HG02759 (cell line): ENCODE data around the gene RGS17.
A peak's percentile ranks its signal among the peaks of the same experiment; 100 is the strongest.
"Not testable (repeated sequence)": the region's sequence is repeated elsewhere in the genome, so short reads cannot be mapped to it uniquely, and the experiment has no call there.

ENCODE experiments used
- ATAC-seq: cut with Tn5 transposase; IDR thresholded peaks from one replicate; pipeline ENCODE4 v1.9.1; 2021; ENCODE audit warnings: mild to moderate bottlenecking, moderate library complexity; ENCODE audit not compliant: unreplicated experiment

RGS17 gene

GRCh38 chr6:152993847-152994246, 137.2 kb downstream of the RGS17 start:
- no peak for ATAC-seq

- ATAC-seq: no peak
Observed at GRCh38 chr6:152993431-152993830, 137.7 kb downstream of the RGS17 start.

- no peak for ATAC-seq
Observed at GRCh38 chr6:152986978-152987377, 144.1 kb downstream of the RGS17 start.

- ATAC-seq: not testable (repeated sequence)
Observed at GRCh38 chr6:152985300-152985699, 145.8 kb downstream of the RGS17 start.

- ATAC-seq: peak; percentile 22
Observed at GRCh38 chr6:152984513-152984872, 146.6 kb downstream of the RGS17 start.

GRCh38 chr6:152983637-152984512, 147.2 kb downstream of the RGS17 start:
- ATAC-seq: peak; percentile 17

- ATAC-seq: peak; percentile 83
Observed at GRCh38 chr6:152982904-152983636, 148.0 kb downstream of the RGS17 start, which contains the start of gene FBXO5. Gene FBXO5, minus strand, starts transcription at chr6:152983041. Its CDS starts 82 bp downstream, at chr6:152982959.

GRCh38 chr6:152981989-152982903, 148.8 kb downstream of the RGS17 start:
- peak; percentile 1 for ATAC-seq

- ATAC-seq: no peak
Observed at GRCh38 chr6:152981219-152981618, 149.9 kb downstream of the RGS17 start.

GRCh38 chr6:152980656-152981055, 150.4 kb downstream of the RGS17 start:
- ATAC-seq: no peak

- ATAC-seq: no peak
Observed at GRCh38 chr6:152979116-152979515, 152.0 kb downstream of the RGS17 start.

- no peak for ATAC-seq
Observed at GRCh38 chr6:152978058-152978457, 153.0 kb downstream of the RGS17 start.

GRCh38 chr6:152977556-152977955, 153.5 kb downstream of the RGS17 start:
- no peak for ATAC-seq

GRCh38 chr6:152976749-152977148, 154.3 kb downstream of the RGS17 start:
- no peak for ATAC-seq

- peak; percentile 70 for ATAC-seq
Observed at GRCh38 chr6:152975204-152975915, 155.7 kb downstream of the RGS17 start.

- no peak for ATAC-seq
Observed at GRCh38 chr6:152973916-152974315, 157.2 kb downstream of the RGS17 start.

GRCh38 chr6:152969688-152970418, 161.2 kb downstream of the RGS17 start:
- no peak for ATAC-seq

GRCh38 chr6:152966168-152966894, 164.8 kb downstream of the RGS17 start:
- not testable (repeated sequence) for ATAC-seq

- ATAC-seq: no peak
Observed at GRCh38 chr6:152959333-152959732, 171.7 kb downstream of the RGS17 start.
